Upper lobe of left lung (tissue), 6 donors: Measurements from ENCODE around the gene DHX8. TPM values are rescaled to one million over a fixed set of nuclear protein-coding genes. Genes with fewer than 3 reads are reported as not detected.

Experiments
- ATAC-seq, 2 donors: fragments of 200-7000 bp; cut with Tn5 transposase; one replicate each; pipeline ENCODE4 v1.9.1; 2022; ENCODE audit warnings: mild to moderate bottlenecking in 2 of 2, moderate library complexity in 2 of 2; ENCODE audit not compliant: low FRiP score in 2 of 2
- DNase-seq, 2 donors: peaks; one replicate each; pipeline ENCODE4 v3.0.0-alpha.2; 2019 to 2020
- H3K27ac ChIP-seq, 4 donors: fragments of 200-600 bp; sonication (generic); one replicate each; pipeline ENCODE4 v1.5.1; 2016 to 2019
- H3K27me3 ChIP-seq, 4 donors: fragments of 200-600 bp; sonication (generic); one replicate each; pipeline ENCODE4 v1.5.1; 2017 to 2019
- H3K36me3 ChIP-seq, 4 donors: fragments of 200-600 bp; sonication (generic); one replicate each; pipeline ENCODE4 v1.5.1; 2016 to 2019
- H3K4me1 ChIP-seq, 4 donors: fragments of 200-600 bp; sonication (generic); one replicate each; pipeline ENCODE4 v1.5.1; 2018 to 2019
- H3K4me3 ChIP-seq, 4 donors: fragments of 200-600 bp; sonication (generic); one replicate each; pipeline ENCODE4 v1.5.1; 2017 to 2019; ENCODE audit warnings: mild to moderate bottlenecking in 2 of 4, moderate library complexity in 1 of 4
- H3K9me3 ChIP-seq, 4 donors: fragments of 200-600 bp; sonication (generic); one replicate each; pipeline ENCODE4 v1.5.1; 2018 to 2019
- CTCF ChIP-seq, 6 experiments: fragments of 450-650 bp in 4 of 6; fragments of 200-600 bp in 2 of 6; sonication (generic) in 2 of 6; IDR thresholded peaks; one replicate each; pipeline ENCODE4 v1.5.1; 2016 to 2019; ENCODE audit warnings: antibody characterized with exemption in 6 of 6
- EP300 ChIP-seq, 4 donors: sonication (generic); formaldehyde crosslinking; IDR thresholded peaks; one replicate each; pipeline ENCODE4 v1.5.1; 2017; ENCODE audit warnings: antibody characterized with exemption in 4 of 4, control low read depth in 2 of 4
- POLR2A ChIP-seq, 4 donors: fragments of 450-650 bp; IDR thresholded peaks; one replicate each; pipeline ENCODE4 v1.5.1; 2016 to 2017; ENCODE audit warnings: antibody characterized with exemption in 4 of 4, mild to moderate bottlenecking in 2 of 4
- POLR2AphosphoS5 ChIP-seq, 2 donors: sonication (generic); formaldehyde crosslinking; IDR thresholded peaks; one replicate each; pipeline ENCODE4 v1.5.1; 2017; ENCODE audit warnings: antibody characterized with exemption in 2 of 2
- WGBS, 2 donors: methylation state at CpG; one replicate each; pipeline ENCODE4 v1.1.5; 2017 to 2018; 5-methylcytosine and 5-hydroxymethylcytosine counted together
- total RNA-seq, 6 donors: library from RNA; depleted of rRNA in 4 of 6; stranded (reverse); fragments of >200 nt in 4 of 6; gene quantifications; one replicate each; pipeline versions ENCODE4 v1.1.0 to v1.2.1, GENCODE V29; 2016 to 2021
- donor health status: DM: no; HTN: no; CAD: no; lungs with moderate emphysema.
- donor health status: DM: no; HTN: yes; CAD: no; lungs with severe emphysema.

DHX8 gene
- total RNA-seq, 6 donors from 2014 or later = 23.1 to 54.0 (median 41.3) TPM

DNA sequence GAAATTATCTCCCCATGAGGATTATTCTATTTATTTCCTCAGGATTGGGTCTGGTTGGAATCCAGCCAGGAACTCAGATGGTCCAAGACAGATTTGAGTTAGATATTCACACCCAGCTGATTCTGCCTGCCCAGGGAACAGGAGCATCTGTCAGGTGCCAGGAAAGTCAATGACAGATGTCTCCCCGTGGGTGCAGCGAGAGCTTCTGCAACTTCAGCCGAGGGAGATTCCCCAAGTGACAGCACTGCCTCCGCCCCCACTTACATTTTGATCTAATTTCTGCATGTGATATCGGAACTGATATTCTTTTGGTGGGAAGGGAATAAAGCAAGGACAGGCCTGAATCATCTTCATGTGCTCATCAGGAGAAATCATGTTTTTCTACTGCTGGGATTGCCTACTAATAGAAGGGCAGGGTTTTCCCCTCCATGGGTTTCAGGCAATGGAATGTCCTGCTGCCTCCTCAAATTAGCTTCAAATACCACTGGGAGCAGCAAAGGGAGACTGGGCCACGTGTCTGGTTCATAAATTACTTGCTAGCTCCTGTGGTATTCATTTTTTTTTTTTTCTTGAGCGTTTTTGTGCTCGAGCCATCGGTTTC lies 15.7 kb upstream of the DHX8 start:
- H3K27me3 ChIP-seq = no peaks in the 10 kb centered on the region
- H3K4me1 ChIP-seq = peaks cover 6 to 15% (median 9%) of the 10 kb centered on the region in 4 donors

DNA sequence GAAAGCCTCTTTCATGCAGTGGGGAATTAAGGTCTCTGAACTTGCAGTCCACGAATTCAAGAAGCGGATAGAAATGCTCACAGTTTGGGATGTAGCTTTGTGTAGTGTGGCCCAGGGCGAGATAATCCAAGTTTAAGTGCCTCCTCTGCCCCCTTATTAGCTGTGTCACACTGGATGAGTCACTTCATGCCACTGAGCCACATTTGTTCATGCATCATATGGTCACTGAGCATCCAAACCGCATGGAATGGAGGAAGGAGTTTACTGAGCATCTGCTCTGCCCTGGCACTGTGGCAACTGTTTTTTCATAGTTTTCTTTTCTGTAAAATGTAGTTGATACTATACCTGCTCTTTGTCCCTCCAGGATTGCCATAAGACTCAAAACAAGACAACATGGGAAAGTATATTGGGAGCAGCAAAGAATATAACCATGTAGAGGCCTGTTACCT lies 15.1 kb upstream of the DHX8 start:
- peak overlapping the region in 2 of 4 donors; percentile 3 to 9 for H3K27ac ChIP-seq
- no peak overlapping the region for H3K4me3 ChIP-seq
- H3K27me3 ChIP-seq = no peaks in the 10 kb centered on the region
- 73 to 92% methylated on average over 4 of the region's 4 CpGs for WGBS, 2 donors
- TF ChIP-seq EP300 (IDR thresholded peaks at IDR 0.05) (no peak), POLR2A (IDR thresholded peaks at IDR 0.05) (no peak), POLR2AphosphoS5 (IDR thresholded peaks at IDR 0.05) (no peak), CTCF (IDR thresholded peaks at IDR 0.05) (no peak)
- H3K9me3 ChIP-seq = no peaks in the 10 kb centered on the region
- peaks cover 6 to 15% (median 9%) of the 10 kb centered on the region in 4 donors for H3K4me1 ChIP-seq
- no peaks in the 10 kb centered on the region for H3K36me3 ChIP-seq
- peak in 1 of 2 donors; percentile 38 for ATAC-seq
- DNase-seq = no peak

More for the DNA sequence above, 15.7 kb upstream of the DHX8 start:
- H3K36me3 ChIP-seq = no peaks in the 10 kb centered on the region
- TF ChIP-seq EP300 (IDR thresholded peaks at IDR 0.05) (no peak), POLR2A (IDR thresholded peaks at IDR 0.05) (no peak), POLR2AphosphoS5 (IDR thresholded peaks at IDR 0.05) (peak; percentile 5 to 8), CTCF (IDR thresholded peaks at IDR 0.05) (no peak)
- ATAC-seq = peak in 1 of 2 donors; percentile 82
- no peak overlapping the region for H3K4me3 ChIP-seq
- H3K27ac ChIP-seq = peak overlapping the region in 2 of 4 donors; percentile 3 to 57
- DNase-seq = no peak
- no peaks in the 10 kb centered on the region for H3K9me3 ChIP-seq
- 70 to 71% methylated on average over 9 of the region's 9 CpGs for WGBS, 2 donors

- Histone ChIP-seq H3K27me3 (no peaks in the 10 kb centered on the region), H3K4me3 (no peak overlapping the region), H3K9me3 (no peaks in the 10 kb centered on the region), H3K4me1 (peaks cover 6 to 15% (median 9%) of the 10 kb centered on the region in 4 donors), H3K36me3 (no peaks in the 10 kb centered on the region), H3K27ac (peak overlapping the region in 1 of 4 donors; percentile 3)
- no peak for DNase-seq
- TF ChIP-seq POLR2AphosphoS5 (IDR thresholded peaks at IDR 0.05) (no peak), POLR2A (IDR thresholded peaks at IDR 0.05) (no peak), EP300 (IDR thresholded peaks at IDR 0.05) (no peak), CTCF (IDR thresholded peaks at IDR 0.05) (no peak)
- WGBS, 2 donors = 78 to 80% methylated on average over 4 of the region's 4 CpGs
- peak in 1 of 2 donors; percentile 41 for ATAC-seq
Measured at GRCh38 chr17:43469145-43469544, 14.6 kb upstream of the DHX8 start.

DNA sequence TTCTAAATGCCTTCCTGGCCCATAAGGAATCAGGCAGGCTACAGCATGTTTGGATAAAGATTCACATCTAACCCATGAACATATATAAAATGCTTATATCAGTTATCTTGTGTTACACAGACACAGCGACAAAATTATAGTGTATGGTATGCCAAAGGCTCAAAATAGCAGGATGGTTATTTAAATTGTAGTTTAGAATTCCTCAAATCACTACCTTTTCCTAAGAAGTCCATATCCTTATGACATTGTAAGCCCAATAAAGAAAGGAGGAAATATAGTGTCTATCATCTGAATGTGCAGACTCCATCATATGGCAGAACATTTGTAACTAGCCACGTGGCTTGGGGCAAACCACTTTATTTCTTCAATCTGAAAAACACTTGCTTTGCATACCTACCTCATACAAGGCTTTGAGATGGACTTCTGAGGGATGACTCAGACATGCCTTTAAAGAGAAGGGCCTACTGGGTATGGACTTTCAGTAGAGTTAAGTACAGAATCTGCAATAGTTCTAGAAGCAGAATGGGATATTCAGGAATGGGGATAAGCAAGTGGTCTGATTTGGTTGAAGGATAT lies 12.1 kb upstream of the DHX8 start:
- Histone ChIP-seq H3K4me1 (peaks cover 0 to 10% (median 3%) of the 10 kb centered on the region in 4 donors), H3K36me3 (no peaks in the 10 kb centered on the region), H3K4me3 (no peak overlapping the region), H3K9me3 (no peaks in the 10 kb centered on the region), H3K27ac (no peak overlapping the region), H3K27me3 (no peaks in the 10 kb centered on the region)
- 62 to 68% methylated on average over 2 of the region's 2 CpGs for WGBS, 2 donors
- TF ChIP-seq POLR2A (IDR thresholded peaks at IDR 0.05) = no peak
- TF ChIP-seq EP300 (IDR thresholded peaks at IDR 0.05) = no peak
- TF ChIP-seq POLR2AphosphoS5 (IDR thresholded peaks at IDR 0.05) = no peak
- no peak for TF ChIP-seq CTCF (IDR thresholded peaks at IDR 0.05)
- no peak for ATAC-seq
- DNase-seq = no peak
